K562 (cell line): ENCODE data around the gene NDST1. TPM values are rescaled to one million over a fixed set of nuclear protein-coding genes. Genes with fewer than 3 reads are reported as not detected.

Experiments used
- ATAC-seq: fragments of 200-7000 bp; cut with Tn5 transposase; 3 replicates; pipeline ENCODE4 v1.9.1; 2020; ENCODE audit warnings: moderate library complexity
- BruUV-seq: library from RNA; stranded (reverse); fragments of 400-500 nt; replicated peaks from 2 replicates; lab custom pipeline; 2021; lab: Mats Ljungman, UMichigan
- CTCF ChIA-PET: fragments of 300-600 bp; formaldehyde crosslinking; extraction: SDS; loops from one replicate; lab custom pipeline; 2021; ENCODE audit warnings: low intra/inter-chr PET ratio; lab: Yijun Ruan, JAX
- POLR2A ChIA-PET: fragments of 300-600, 350-650 bp; sonication (Branson Sonifier 250); formaldehyde crosslinking; extraction: SDS; loops from one replicate; lab custom pipeline; 2021; ENCODE audit warnings: antibody characterized with exemption, inconsistent platforms; lab: Yijun Ruan, JAX
- DNase-seq, 4 experiments: peaks; one replicate each; pipeline versions ENCODE4 v3.0.0 to v3.0.0-alpha.2; 2011 to 2018; ENCODE audit warnings: low spot score in 3 of 4, mixed read lengths in 3 of 4; ENCODE audit errors: extremely low read depth in 1 of 4
- FAIRE-seq: peaks from 2 replicates; lab custom pipeline; 2011; peaks lifted over from hg19 to GRCh38; lab: Jason Lieb, UNC
- H2AFZ ChIP-seq: 2 replicates; pipeline ENCODE4 v1.6.0; 2011; ENCODE audit warnings: low read depth, low read length, control low read depth, inconsistent platforms
- H3K27ac ChIP-seq: fragments of 200-600 bp; 3 replicates; pipeline ENCODE4 v1.8.0; 2011; ENCODE audit warnings: low read depth, mild to moderate bottlenecking, control low read depth, inconsistent platforms, low read length, moderate library complexity, mixed read lengths; ENCODE audit errors: extremely low read depth
- H3K27me3 ChIP-seq, 2 experiments: fragments of 300-600 bp in 1 of 2; 2 replicates in 1 of 2; 3 replicates in 1 of 2; pipeline versions ENCODE4 v1.6.0 to v1.8.0; 2011; ENCODE audit warnings: inconsistent platforms in 2 of 2, low read length in 2 of 2, mild to moderate bottlenecking in 1 of 2, mixed read lengths in 1 of 2, moderate library complexity in 1 of 2; ENCODE audit not compliant: control insufficient read depth in 2 of 2, insufficient read depth in 2 of 2
- H3K36me3 ChIP-seq: fragments of 300-600 bp; 3 replicates; pipeline ENCODE4 v1.8.0; 2011; ENCODE audit warnings: mild to moderate bottlenecking, low read length, inconsistent platforms; ENCODE audit not compliant: control insufficient read depth, insufficient read depth
- H3K4me1 ChIP-seq, 2 experiments: fragments of 200-600 bp in 1 of 2; replicated peaks in 1 of 2; 2 replicates in 1 of 2; 3 replicates in 1 of 2; pipeline versions ENCODE4 v1.5.1 to v1.8.0; 2011; ENCODE audit warnings: inconsistent platforms in 2 of 2, low read length in 2 of 2, mild to moderate bottlenecking in 1 of 2, mixed read lengths in 1 of 2, moderate library complexity in 1 of 2; ENCODE audit not compliant: control insufficient read depth in 2 of 2, insufficient read depth in 2 of 2
- H3K4me2 ChIP-seq: 2 replicates; pipeline ENCODE4 v1.6.1; 2011; ENCODE audit warnings: low read length, control low read depth, inconsistent platforms, mixed read lengths; ENCODE audit not compliant: insufficient read depth
- H3K4me3 ChIP-seq: fragments of 200-600 bp; sonication (generic), shearing (Covaris generic); 2 replicates; pipeline ENCODE4 v1.5.1; 2016; ENCODE audit warnings: control low read depth, inconsistent platforms
- H3K79me2 ChIP-seq: fragments of 200-600 bp; 3 replicates; pipeline ENCODE4 v1.8.0; 2011; ENCODE audit warnings: low read length, inconsistent platforms; ENCODE audit not compliant: control insufficient read depth, insufficient read depth
- H3K9ac ChIP-seq, 2 experiments: 2 replicates each; pipeline versions ENCODE4 v1.6.0 to v1.6.1; 2011; ENCODE audit warnings: low read depth in 2 of 2, low read length in 2 of 2, control low read depth in 1 of 2, inconsistent platforms in 1 of 2, mild to moderate bottlenecking in 1 of 2, mixed read lengths in 1 of 2; ENCODE audit not compliant: insufficient read depth in 1 of 2
- H3K9me1 ChIP-seq: one replicate; pipeline ENCODE4 v1.6.0; 2011; ENCODE audit warnings: inconsistent platforms, mild to moderate bottlenecking, low read length, moderate library complexity; ENCODE audit not compliant: control insufficient read depth, insufficient read depth
- H3K9me3 ChIP-seq: replicated peaks from 2 replicates; pipeline ENCODE4 v1.5.1; 2011; ENCODE audit warnings: low read depth, low read length, inconsistent platforms; ENCODE audit not compliant: control insufficient read depth, insufficient read depth
- H4K20me1 ChIP-seq: replicated peaks from 2 replicates; pipeline ENCODE4 v1.6.1; 2011; ENCODE audit warnings: low read length, inconsistent platforms, mixed read lengths; ENCODE audit not compliant: control insufficient read depth, insufficient read depth
- CBX1 ChIP-seq: sonication (generic); IDR thresholded peaks from 2 replicates; pipeline ENCODE4 v1.6.1; 2016; ENCODE audit warnings: antibody characterized with exemption, low read depth, mild to moderate bottlenecking
- CCNT2 ChIP-seq: IDR thresholded peaks from 2 replicates; pipeline ENCODE4 v1.6.1; 2011; ENCODE audit warnings: borderline replicate concordance, low read depth, mild to moderate bottlenecking, moderate library complexity, mixed read lengths, low read length; ENCODE audit not compliant: insufficient read length; ENCODE audit errors: extremely low read depth
- CXXC5 ChIP-seq: fragments of 250-450 bp; sonication (Bioruptor Pico); IDR thresholded peaks from 2 replicates; pipeline ENCODE4 v1.8.0; 2022; ENCODE audit warnings: inconsistent platforms, mild to moderate bottlenecking, moderate library complexity
- EWSR1 ChIP-seq: fragments of 450-650 bp; IDR thresholded peaks from 2 replicates; pipeline ENCODE4 v1.6.1; 2018; ENCODE audit warnings: borderline replicate concordance, mild to moderate bottlenecking, low read depth, moderate library complexity; ENCODE audit not compliant: partially characterized antibody
- JUN ChIP-seq, 2 experiments: sonication (generic) in 1 of 2; formaldehyde crosslinking in 1 of 2; IDR thresholded peaks; 2 replicates each; pipeline versions ENCODE4 v1.6.1 to v1.8.0; 2012 to 2022; ENCODE audit warnings: borderline replicate concordance in 2 of 2, mild to moderate bottlenecking in 2 of 2, improper control_type of control experiment in 1 of 2, low read depth in 1 of 2, low read length in 1 of 2, missing genetic modification reagents in 1 of 2
- SIN3A ChIP-seq, 2 experiments: fragments of 150-350 bp in 1 of 2; IDR thresholded peaks; 2 replicates each; pipeline ENCODE4 v1.6.1; 2011 to 2016; ENCODE audit warnings: borderline replicate concordance in 2 of 2, low read depth in 2 of 2, low read length in 2 of 2, mild to moderate bottlenecking in 2 of 2, moderate library complexity in 2 of 2; ENCODE audit not compliant: control insufficient read depth in 1 of 2
- SRSF9 ChIP-seq: fragments of 200-400 bp; formaldehyde crosslinking; IDR thresholded peaks from 2 replicates; pipeline ENCODE4 v1.6.1; 2017; ENCODE audit warnings: low read depth, low read length, borderline replicate concordance
- WGBS: fragments of 100-300 bp; shearing (Covaris generic); methylation state at CpG from one replicate; pipeline ENCODE4 v1.1.6; 2016; ENCODE audit warnings: low coverage, mixed read lengths; ENCODE audit not compliant: insufficient coverage; ENCODE audit errors: missing lambda C conversion rate; 5-methylcytosine and 5-hydroxymethylcytosine counted together
- in situ Hi-C: fragments of 300-500 bp; cut with MboI; formaldehyde crosslinking; loops from 4 replicates; pipeline ENCODE4 v1.15.0; 2018; ENCODE audit warnings: inconsistent platforms, mixed read lengths
- intact Hi-C: fragments of 100-400 bp; cut with micrococcal nuclease; formaldehyde crosslinking; loops from 2 replicates; pipeline ENCODE4 v1.14.2; 2022
- polyA plus RNA-seq, 8 experiments: library from polyadenylated mRNA; depleted of rRNA in 4 of 8; stranded (reverse) in 5 of 8; unstranded in 3 of 8; fragments of >200 nt; fragmentation: Nextera tagmentation in 2 of 8; fragmentation: Illumina TruSeq in 1 of 8; extraction: Ambion mirVana in 2 of 8; extraction: Trizol in 1 of 8; gene quantifications; 2 replicates each; pipeline versions ENCODE4 v1.2.1 to v1.2.3, GENCODE V29; 2011 to 2014; ENCODE audit warnings: inconsistent platforms in 1 of 8, missing spikeins in 1 of 8
- total RNA-seq, 7 experiments: library from RNA; depleted of rRNA in 6 of 7; stranded (reverse); fragments of >200 nt in 6 of 7; fragmentation: Illumina TruSeq in 2 of 7; extraction: Trizol in 2 of 7; gene quantifications; 2 replicates each; pipeline versions ENCODE4 v1.2.1 to v1.2.3, GENCODE V29; 2011 to 2021; ENCODE audit warnings: low replicate concordance in 1 of 7
- TF ChIP-seq, protein P1 (sequence below): sonication (generic); formaldehyde crosslinking; IDR thresholded peaks from 2 replicates; pipeline ENCODE4 v1.9.0; 2022; ENCODE audit warnings: mild to moderate bottlenecking, missing genetic modification reagents
- TF ChIP-seq, protein P2 (sequence below): IDR thresholded peaks from 2 replicates; pipeline ENCODE4 v1.6.1; 2016; ENCODE audit warnings: missing genetic modification characterization, missing compliant biosample characterization
- TF ChIP-seq, protein P3 (sequence below): fragments of 250-450 bp; sonication (Bioruptor Pico); IDR thresholded peaks from 2 replicates; pipeline ENCODE4 v1.5.0; 2020; ENCODE audit warnings: mild to moderate bottlenecking, borderline replicate concordance
- TF ChIP-seq, protein P4 (sequence below): conservative IDR thresholded peaks from 2 replicates; pipeline ENCODE4 v1.6.1; 2011; ENCODE audit warnings: low read depth, mild to moderate bottlenecking, low read length; ENCODE audit not compliant: control insufficient read depth
- TF ChIP-seq, protein P5 (sequence below): fragments of 450-650 bp; formaldehyde crosslinking; IDR thresholded peaks from 2 replicates; pipeline ENCODE4 v1.4.0; 2022; ENCODE audit warnings: mild to moderate bottlenecking, moderate library complexity

The NDST1 gene
- total and polyA plus RNA-seq, 9 of the 15 experiments (the other 6 are each of a cell fraction or from before 2014, with no cell fraction given), result 0.38 to 47.9 (median 9.9) TPM

DNA sequence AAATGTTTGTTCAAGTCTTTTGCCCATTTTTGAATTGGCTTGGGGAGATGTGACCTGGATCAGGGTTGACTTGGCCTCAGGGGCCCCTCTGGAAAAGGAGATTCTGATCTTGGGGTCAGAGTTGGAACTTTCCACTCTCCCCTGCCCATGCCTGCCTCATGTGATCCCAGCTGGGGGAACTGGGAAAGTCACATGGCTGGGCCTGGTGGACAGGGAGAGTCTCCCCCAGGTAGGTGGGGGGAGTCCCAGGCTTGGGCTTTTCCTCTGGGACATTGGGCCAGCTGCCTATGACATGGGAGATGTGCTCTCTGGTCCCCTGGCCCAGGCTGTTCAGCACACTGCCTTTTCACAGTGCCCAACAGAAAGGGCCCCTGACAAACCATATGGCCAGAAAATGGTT, 60.7 kb downstream of the NDST1 start (continued):
- TF ChIP-seq, protein P1, sequence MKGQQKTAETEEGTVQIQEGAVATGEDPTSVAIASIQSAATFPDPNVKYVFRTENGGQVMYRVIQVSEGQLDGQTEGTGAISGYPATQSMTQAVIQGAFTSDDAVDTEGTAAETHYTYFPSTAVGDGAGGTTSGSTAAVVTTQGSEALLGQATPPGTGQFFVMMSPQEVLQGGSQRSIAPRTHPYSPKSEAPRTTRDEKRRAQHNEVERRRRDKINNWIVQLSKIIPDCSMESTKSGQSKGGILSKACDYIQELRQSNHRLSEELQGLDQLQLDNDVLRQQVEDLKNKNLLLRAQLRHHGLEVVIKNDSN (CRISPR knock-in tag), result no peak
- TF ChIP-seq JUN (IDR thresholded peaks at IDR 0.05; ENCODE audit: borderline replicate concordance, low read depth, low read length) (no peak), JUN (CRISPR knock-in tag; IDR thresholded peaks at IDR 0.05; ENCODE audit: borderline replicate concordance) (no peak)

DNA sequence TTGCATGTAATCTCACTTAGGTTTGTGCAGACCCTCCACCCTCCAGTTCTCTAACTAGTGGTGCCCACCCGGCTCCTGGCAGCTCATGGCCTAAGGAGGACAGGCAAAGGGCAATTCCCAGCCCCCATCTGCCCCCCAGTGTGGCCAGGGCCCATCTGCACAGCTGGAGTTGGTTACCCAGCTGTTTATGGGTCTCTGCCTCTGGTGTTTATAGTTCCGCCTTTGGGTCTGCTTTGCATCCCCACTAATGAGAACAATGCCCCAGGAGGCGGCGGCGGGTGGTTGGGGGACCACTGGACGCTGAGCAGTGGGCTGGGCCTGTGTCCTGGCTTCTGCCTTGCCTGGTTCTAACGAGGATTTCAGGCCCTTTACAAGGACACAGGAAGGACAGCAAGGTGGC, 62.4 kb downstream of the NDST1 start:
- no peaks in the 10 kb centered on the region for H3K9me3 ChIP-seq
- no peak for ATAC-seq
- POLR2A ChIA-PET, result no interaction called here
- BruUV-seq, result no TSS peak
- no peak overlapping the region for H3K4me3 ChIP-seq
- CTCF ChIA-PET, result interaction anchor here (0.6 kb wide), 1 partner anchor 869 kb away, joined by 4 read pairs; no protein-coding TSS in a partner anchor
- H3K27ac ChIP-seq, result no peak overlapping the region
- 19% methylated on average over 7 of the region's 7 CpGs for WGBS
- no peaks in the 10 kb centered on the region for H3K36me3 ChIP-seq
- no peaks in the 10 kb centered on the region for H3K9me1 ChIP-seq
- no peak for FAIRE-seq
- H3K4me2 ChIP-seq, result no peak overlapping the region
- H4K20me1 ChIP-seq, result no peaks in the 10 kb centered on the region
- H3K9ac ChIP-seq, result peak overlapping the region in 1 of 2 experiments; percentile 10; a peak in 1 of 4 replicates
- no peaks in the 10 kb centered on the region for H3K79me2 ChIP-seq
- DNase-seq, result no peak
- no peak overlapping the region for H2AFZ ChIP-seq
- H3K27me3 ChIP-seq, result peaks cover 0 to 22% of the 10 kb centered on the region in 2 experiments; a peak in 2 of 5 replicates
- intact Hi-C loops, result no loop called here
- in situ Hi-C loops, result no loop called here
- H3K4me1 ChIP-seq, result peaks cover 0 to 10% of the 10 kb centered on the region in 2 experiments; a peak in 1 of 5 replicates
- TF ChIP-seq CXXC5 (CRISPR knock-in tag) (no peak), CCNT2 (no peak), SRSF9 (no peak), EWSR1 (no peak), SIN3A (IDR thresholded peaks at IDR 0.05; ENCODE audit: borderline replicate concordance in 2 of 2, control insufficient read depth in 1 of 2, low read depth in 2 of 2, low read length in 2 of 2) (no peak), CBX1 (no peak)
- TF ChIP-seq, protein P2, sequence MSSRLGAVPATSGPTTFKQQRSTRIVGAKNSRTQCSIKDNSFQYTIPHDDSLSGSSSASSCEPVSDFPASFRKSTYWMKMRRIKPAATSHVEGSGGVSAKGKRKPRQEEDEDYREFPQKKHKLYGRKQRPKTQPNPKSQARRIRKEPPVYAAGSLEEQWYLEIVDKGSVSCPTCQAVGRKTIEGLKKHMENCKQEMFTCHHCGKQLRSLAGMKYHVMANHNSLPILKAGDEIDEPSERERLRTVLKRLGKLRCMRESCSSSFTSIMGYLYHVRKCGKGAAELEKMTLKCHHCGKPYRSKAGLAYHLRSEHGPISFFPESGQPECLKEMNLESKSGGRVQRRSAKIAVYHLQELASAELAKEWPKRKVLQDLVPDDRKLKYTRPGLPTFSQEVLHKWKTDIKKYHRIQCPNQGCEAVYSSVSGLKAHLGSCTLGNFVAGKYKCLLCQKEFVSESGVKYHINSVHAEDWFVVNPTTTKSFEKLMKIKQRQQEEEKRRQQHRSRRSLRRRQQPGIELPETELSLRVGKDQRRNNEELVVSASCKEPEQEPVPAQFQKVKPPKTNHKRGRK, result no peak
- TF ChIP-seq, protein P3, sequence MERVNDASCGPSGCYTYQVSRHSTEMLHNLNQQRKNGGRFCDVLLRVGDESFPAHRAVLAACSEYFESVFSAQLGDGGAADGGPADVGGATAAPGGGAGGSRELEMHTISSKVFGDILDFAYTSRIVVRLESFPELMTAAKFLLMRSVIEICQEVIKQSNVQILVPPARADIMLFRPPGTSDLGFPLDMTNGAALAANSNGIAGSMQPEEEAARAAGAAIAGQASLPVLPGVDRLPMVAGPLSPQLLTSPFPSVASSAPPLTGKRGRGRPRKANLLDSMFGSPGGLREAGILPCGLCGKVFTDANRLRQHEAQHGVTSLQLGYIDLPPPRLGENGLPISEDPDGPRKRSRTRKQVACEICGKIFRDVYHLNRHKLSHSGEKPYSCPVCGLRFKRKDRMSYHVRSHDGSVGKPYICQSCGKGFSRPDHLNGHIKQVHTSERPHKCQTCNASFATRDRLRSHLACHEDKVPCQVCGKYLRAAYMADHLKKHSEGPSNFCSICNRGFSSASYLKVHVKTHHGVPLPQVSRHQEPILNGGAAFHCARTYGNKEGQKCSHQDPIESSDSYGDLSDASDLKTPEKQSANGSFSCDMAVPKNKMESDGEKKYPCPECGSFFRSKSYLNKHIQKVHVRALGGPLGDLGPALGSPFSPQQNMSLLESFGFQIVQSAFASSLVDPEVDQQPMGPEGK (CRISPR knock-in tag), result no peak
- TF ChIP-seq, protein P4, sequence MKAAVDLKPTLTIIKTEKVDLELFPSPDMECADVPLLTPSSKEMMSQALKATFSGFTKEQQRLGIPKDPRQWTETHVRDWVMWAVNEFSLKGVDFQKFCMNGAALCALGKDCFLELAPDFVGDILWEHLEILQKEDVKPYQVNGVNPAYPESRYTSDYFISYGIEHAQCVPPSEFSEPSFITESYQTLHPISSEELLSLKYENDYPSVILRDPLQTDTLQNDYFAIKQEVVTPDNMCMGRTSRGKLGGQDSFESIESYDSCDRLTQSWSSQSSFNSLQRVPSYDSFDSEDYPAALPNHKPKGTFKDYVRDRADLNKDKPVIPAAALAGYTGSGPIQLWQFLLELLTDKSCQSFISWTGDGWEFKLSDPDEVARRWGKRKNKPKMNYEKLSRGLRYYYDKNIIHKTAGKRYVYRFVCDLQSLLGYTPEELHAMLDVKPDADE, result no peak
- TF ChIP-seq, protein P5, sequence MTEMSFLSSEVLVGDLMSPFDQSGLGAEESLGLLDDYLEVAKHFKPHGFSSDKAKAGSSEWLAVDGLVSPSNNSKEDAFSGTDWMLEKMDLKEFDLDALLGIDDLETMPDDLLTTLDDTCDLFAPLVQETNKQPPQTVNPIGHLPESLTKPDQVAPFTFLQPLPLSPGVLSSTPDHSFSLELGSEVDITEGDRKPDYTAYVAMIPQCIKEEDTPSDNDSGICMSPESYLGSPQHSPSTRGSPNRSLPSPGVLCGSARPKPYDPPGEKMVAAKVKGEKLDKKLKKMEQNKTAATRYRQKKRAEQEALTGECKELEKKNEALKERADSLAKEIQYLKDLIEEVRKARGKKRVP (CRISPR knock-in tag), result no peak
